Skeletal muscle tissue (tissue), 4 donors: ENCODE data around the gene ZNF746. TPM values are rescaled to one million over a fixed set of nuclear protein-coding genes. Genes with fewer than 3 reads are reported as not detected.
"Not testable (repeated sequence)": the region's sequence is repeated elsewhere in the genome, so short reads cannot be mapped to it uniquely, and the experiment has no call there.

Source experiments
- H3K27ac ChIP-seq: one replicate; pipeline ENCODE4 v1.7.0; 2013; ENCODE audit warnings: mild to moderate bottlenecking, low read depth, low read length, inconsistent platforms
- H3K27me3 ChIP-seq, 3 donors: one replicate each; pipeline ENCODE4 v1.7.0; 2013; ENCODE audit warnings: low read length in 3 of 3; ENCODE audit not compliant: control insufficient read depth in 3 of 3, insufficient read depth in 3 of 3
- H3K36me3 ChIP-seq, 3 donors: one replicate each; pipeline ENCODE4 v1.7.0; 2013; ENCODE audit warnings: low read length in 3 of 3; ENCODE audit not compliant: control insufficient read depth in 3 of 3, insufficient read depth in 3 of 3
- H3K4me1 ChIP-seq, 3 donors: one replicate each; pipeline ENCODE4 v1.7.0; 2013; ENCODE audit warnings: low read length in 3 of 3, mild to moderate bottlenecking in 3 of 3; ENCODE audit not compliant: control insufficient read depth in 3 of 3, insufficient read depth in 3 of 3
- H3K4me3 ChIP-seq, 3 donors: one replicate each; pipeline ENCODE4 v1.7.0; 2013; ENCODE audit warnings: low read length in 3 of 3
- H3K9ac ChIP-seq, 3 donors: one replicate each; pipeline ENCODE4 v1.7.0; 2013; ENCODE audit warnings: low read length in 3 of 3, mild to moderate bottlenecking in 3 of 3, moderate library complexity in 2 of 3, low read depth in 1 of 3
- H3K9me3 ChIP-seq, 3 donors: one replicate each; pipeline ENCODE4 v1.7.0; 2013; ENCODE audit warnings: low read length in 3 of 3; ENCODE audit not compliant: control insufficient read depth in 3 of 3
- total RNA-seq: library from RNA; depleted of rRNA; stranded (reverse); fragments of >200 nt; gene quantifications from one replicate; pipeline ENCODE4 v1.2.3, GENCODE V29; 2014
- donor health status: Osteomylitis.

The ZNF746 gene
- total RNA-seq, 1 donor from 2014 or later: 12.0 TPM

DNA sequence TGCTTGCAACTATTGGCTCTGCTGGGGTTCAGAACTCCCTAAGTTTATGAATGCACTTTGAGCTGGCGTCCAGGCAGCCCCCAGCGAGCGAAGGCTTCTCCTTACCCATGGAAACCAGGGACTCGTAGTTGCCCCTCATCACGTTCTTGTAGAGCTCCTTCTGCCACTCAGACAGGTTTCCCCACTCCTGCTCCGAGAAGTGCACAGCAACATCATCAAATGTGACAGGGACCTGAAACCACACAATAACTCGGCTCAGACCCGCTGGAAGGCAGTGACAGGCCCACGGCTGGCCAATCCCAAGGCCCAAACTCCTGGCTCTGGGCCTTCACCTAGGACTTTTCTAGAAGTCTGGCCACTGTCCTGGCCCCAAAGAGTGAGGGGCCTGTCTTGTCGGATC lies 43.6 kb downstream of the ZNF746 start:
- no peaks in the 10 kb centered on the region for H3K9me3 ChIP-seq
- H3K36me3 ChIP-seq: peaks cover 43 to 51% (median 47%) of the 10 kb centered on the region in 3 donors
- no peak overlapping the region for H3K27ac ChIP-seq
- H3K9ac ChIP-seq: no peak overlapping the region
- peaks cover 6 to 11% (median 6%) of the 10 kb centered on the region in 3 donors for H3K4me1 ChIP-seq
- H3K4me3 ChIP-seq: no peak overlapping the region
- H3K27me3 ChIP-seq: no peaks in the 10 kb centered on the region

DNA sequence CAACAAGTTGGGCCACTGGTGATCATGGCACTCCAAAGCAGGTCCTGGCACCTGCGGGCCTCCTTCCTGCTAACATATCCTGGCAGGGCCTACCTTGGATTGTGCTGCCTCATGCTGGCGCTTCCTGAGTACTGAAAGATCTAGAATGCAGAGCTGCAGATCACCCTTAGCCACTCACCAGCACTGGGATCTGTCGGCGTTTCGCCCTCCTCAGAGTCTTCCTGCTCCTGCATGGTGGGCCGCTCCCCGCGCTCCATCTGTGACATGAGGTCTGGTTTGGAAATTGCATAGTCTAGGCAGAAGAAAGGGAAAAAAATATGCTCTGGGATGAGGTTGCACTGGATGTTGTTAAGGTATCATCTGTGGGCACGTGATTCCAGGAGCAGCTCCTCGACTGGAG lies 46.8 kb downstream of the ZNF746 start:
- no peaks in the 10 kb centered on the region for H3K9me3 ChIP-seq
- no peaks in the 10 kb centered on the region for H3K4me1 ChIP-seq
- no peaks in the 10 kb centered on the region for H3K27me3 ChIP-seq
- no peak overlapping the region for H3K4me3 ChIP-seq
- H3K9ac ChIP-seq: no peak overlapping the region
- H3K27ac ChIP-seq: no peak overlapping the region
- peaks cover 55 to 66% (median 66%) of the 10 kb centered on the region in 3 donors for H3K36me3 ChIP-seq

DNA sequence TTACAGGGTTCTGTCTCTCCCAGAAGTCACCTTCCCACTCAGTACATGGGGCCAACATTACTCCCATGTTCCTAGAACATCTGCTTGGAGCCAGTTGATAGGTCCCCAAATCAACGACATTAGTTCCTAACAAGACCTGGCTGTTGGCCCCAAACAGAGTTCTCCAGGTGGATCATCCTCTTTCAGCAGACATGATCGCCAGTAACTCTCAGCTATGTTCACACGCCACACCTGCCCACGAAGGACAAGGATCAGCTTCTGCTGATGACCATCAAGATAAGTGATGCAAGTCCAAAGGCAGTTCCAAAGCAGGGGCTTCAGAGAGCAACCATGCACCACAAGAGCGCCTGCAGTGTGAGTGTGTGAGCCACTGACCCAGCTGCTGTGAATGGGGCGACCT lies 47.7 kb downstream of the ZNF746 start:
- Histone ChIP-seq H3K4me1 (no peaks in the 10 kb centered on the region), H3K4me3 (no peak overlapping the region), H3K27ac (no peak overlapping the region), H3K9me3 (no peaks in the 10 kb centered on the region), H3K9ac (no peak overlapping the region), H3K27me3 (no peaks in the 10 kb centered on the region), H3K36me3 (peaks cover 54 to 64% (median 61%) of the 10 kb centered on the region in 3 donors)

DNA sequence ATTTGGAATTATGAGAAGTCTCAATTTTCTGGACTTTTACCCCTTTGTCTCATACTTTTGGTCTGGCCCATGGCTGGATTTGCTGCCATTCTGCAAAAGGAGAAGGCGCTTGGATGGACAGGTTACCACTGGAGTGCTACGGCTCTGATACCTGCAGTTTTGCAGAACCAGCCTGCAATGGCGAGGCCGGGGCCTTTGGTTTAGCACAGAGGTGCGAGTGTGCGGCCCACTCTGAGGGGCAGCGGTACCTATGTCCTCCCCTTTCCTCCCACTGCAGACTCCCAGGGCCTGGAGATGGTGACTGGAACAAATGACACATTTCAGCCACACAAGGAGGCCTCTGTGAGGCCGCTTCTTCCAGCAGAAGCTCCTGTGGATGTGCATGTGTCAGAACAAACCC lies 48.6 kb downstream of the ZNF746 start:
- Histone ChIP-seq H3K9me3 (no peaks in the 10 kb centered on the region), H3K9ac (no peak overlapping the region), H3K36me3 (peaks cover 45 to 56% (median 52%) of the 10 kb centered on the region in 3 donors), H3K27ac (no peak overlapping the region), H3K4me1 (no peaks in the 10 kb centered on the region), H3K4me3 (no peak overlapping the region), H3K27me3 (no peaks in the 10 kb centered on the region)

DNA sequence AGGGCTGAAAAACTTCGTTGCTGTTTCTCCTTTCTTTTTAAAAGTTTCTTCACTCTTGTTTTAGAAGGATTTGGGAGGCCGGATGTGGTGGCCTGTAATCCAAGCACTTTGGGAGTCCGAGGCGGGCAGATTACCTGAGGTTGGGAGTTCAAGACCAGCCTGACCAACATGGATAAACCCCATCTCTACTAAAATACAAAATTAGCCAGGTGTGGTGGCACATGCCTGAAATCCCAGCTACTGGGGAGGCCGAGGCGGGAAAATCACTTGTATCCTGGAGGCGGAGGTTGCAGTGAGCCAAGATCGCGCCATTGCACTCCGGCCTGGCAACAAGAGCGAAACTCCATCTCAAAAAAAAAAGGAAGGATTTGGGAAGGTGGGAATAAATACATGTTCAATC lies 51.6 kb downstream of the ZNF746 start:
- not testable (repeated sequence) for H3K9me3 ChIP-seq, H3K27ac ChIP-seq, H3K9ac ChIP-seq, H3K27me3 ChIP-seq, H3K4me3 ChIP-seq, H3K4me1 ChIP-seq
- peaks cover 38 to 46% (median 41%) of the 10 kb centered on the region in 3 donors for H3K36me3 ChIP-seq

DNA sequence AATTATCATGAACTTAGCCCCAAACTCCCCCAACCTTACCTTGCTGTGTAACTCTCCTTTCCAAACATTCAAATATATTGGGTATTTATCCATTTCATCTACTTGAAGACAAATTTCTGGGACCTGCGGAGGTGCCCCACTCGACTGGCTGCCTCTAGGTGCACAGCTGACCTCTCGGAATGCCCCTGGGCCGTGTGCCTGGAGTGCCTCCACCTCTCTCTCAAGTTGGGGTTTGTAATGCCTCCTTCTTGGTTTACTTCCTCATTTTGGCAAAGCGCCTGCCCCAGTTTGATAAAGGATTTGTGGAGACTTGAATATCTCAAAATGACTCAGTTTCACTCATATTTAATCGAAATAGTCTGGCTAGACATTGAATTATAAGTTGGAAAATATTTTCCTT lies 53.3 kb downstream of the ZNF746 start:
- H3K9me3 ChIP-seq: no peaks in the 10 kb centered on the region
- peaks cover 22 to 29% (median 27%) of the 10 kb centered on the region in 3 donors for H3K36me3 ChIP-seq
- H3K27ac ChIP-seq: no peak overlapping the region
- no peaks in the 10 kb centered on the region for H3K27me3 ChIP-seq
- no peaks in the 10 kb centered on the region for H3K4me1 ChIP-seq
- H3K9ac ChIP-seq: no peak overlapping the region
- no peak overlapping the region for H3K4me3 ChIP-seq

DNA sequence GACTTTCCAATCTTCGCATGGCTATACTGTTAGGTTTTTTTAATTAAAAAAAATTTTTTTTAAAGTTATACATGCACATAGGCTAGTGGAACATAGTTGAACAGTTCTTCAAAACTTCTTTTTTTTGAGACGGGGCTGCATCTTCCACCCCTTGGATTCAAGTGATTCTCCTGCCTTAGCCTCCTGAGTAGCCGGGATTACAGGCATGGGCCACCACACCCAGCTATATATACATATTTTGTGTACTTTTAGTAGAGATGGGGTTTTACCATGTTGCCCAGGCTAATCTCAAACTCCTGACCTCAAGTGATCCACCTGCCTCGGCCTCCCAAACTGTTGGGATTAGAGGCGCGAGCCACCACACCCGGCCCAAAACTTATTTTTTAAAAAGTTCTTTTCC lies 54.1 kb downstream of the ZNF746 start:
- Histone ChIP-seq H3K27me3 (no peaks in the 10 kb centered on the region), H3K9me3 (no peaks in the 10 kb centered on the region)

DNA sequence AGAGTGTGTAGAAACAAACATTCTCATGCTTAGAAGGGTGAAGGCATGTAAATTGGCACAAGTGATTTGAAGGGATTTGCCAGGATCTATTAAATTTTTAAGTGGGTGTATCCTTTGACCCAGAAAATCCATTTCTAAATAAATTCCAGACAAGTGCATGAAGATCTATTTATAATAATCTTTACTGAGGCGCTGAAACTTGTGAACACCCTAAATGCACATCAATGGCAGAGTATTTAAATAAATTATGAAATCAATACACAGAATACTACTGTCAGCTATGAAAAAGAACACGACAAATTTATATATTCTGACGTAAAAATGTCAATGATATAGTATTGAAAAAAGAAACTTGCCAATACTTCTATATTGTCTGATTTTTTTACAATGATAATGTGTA lies 54.7 kb downstream of the ZNF746 start:
- Histone ChIP-seq H3K9me3 (no peaks in the 10 kb centered on the region), H3K36me3 (peaks cover 14 to 20% (median 19%) of the 10 kb centered on the region in 3 donors), H3K27me3 (no peaks in the 10 kb centered on the region), H3K4me3 (no peak overlapping the region), H3K27ac (no peak overlapping the region), H3K9ac (no peak overlapping the region), H3K4me1 (no peaks in the 10 kb centered on the region)

More for the DNA sequence above, 54.1 kb downstream of the ZNF746 start:
- no peaks in the 10 kb centered on the region for H3K4me1 ChIP-seq
- H3K4me3 ChIP-seq: no peak overlapping the region
- H3K9ac ChIP-seq: no peak overlapping the region
- no peak overlapping the region for H3K27ac ChIP-seq
- peaks cover 14 to 21% (median 19%) of the 10 kb centered on the region in 3 donors for H3K36me3 ChIP-seq

DNA sequence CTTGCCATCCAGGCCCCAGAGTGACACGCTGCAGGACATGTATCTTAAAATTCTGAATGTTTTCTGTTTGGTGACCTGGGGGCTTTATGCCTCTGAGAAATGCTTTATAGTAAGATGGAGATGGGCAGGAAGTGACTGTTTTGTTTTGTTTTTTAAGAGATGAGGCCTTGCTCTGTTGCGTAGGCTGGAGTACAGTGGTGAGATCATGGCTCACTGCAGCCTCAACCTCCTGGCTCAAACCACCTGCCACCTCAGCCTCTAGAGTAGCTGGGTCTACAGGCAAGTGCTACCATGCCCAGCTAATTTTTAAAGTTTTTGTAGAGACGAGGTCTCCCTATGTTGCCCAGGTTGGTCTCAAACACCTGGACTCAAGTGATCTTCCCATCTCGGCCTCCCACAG lies 57.4 kb downstream of the ZNF746 start:
- no peaks in the 10 kb centered on the region for H3K9me3 ChIP-seq
- H3K36me3 ChIP-seq: peaks cover 6 to 14% (median 12%) of the 10 kb centered on the region in 3 donors
- no peaks in the 10 kb centered on the region for H3K27me3 ChIP-seq
- H3K4me1 ChIP-seq: no peaks in the 10 kb centered on the region
- H3K27ac ChIP-seq: no peak overlapping the region
- no peak overlapping the region for H3K4me3 ChIP-seq
- H3K9ac ChIP-seq: no peak overlapping the region

DNA sequence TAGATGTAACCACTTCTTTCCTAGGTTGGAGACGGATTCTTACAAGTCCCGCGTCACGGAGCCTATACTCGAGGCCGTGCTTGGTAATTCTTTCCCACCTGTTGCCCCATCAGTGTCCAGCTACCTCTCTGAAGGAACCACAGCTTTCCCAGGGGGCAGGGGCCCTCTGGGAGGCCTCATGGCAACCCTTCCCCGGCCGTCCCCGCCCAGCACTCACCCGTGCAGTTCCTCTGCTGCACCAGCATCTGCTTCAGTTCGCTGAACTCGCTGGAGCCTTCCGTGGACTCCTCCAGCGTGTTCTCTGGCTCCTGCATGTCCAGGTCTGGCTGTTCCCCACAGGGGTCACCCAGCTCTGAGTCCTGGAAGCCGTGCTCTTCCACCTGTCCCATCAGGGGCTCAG lies 61.3 kb downstream of the ZNF746 start:
- Histone ChIP-seq H3K4me3 (no peak overlapping the region), H3K27me3 (no peaks in the 10 kb centered on the region), H3K9ac (no peak overlapping the region), H3K27ac (no peak overlapping the region), H3K36me3 (peaks cover 28 to 39% (median 34%) of the 10 kb centered on the region in 3 donors), H3K4me1 (no peaks in the 10 kb centered on the region), H3K9me3 (no peaks in the 10 kb centered on the region)

DNA sequence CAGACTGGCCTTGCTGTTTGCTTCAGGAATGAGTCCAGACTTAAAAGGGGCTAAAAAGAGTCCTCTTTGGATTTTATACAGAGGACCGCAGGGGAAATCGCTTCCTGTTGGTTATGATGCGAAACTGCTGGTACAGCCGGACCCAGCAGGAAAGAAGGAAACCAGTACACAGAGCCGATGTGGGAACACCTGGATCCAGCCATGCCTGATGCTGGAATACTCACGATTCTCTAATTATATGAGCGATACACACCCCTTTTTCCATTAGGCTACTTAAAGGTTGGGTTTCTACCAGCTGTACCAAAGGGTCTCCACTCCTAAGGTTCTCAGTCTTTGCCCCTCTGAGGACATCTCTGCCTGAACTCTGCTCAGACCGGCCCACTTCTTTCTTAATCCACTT lies 64.5 kb downstream of the ZNF746 start:
- no peaks in the 10 kb centered on the region for H3K4me1 ChIP-seq
- no peak overlapping the region for H3K9ac ChIP-seq
- peaks cover 33 to 40% (median 39%) of the 10 kb centered on the region in 3 donors for H3K36me3 ChIP-seq
- H3K27me3 ChIP-seq: no peaks in the 10 kb centered on the region
- H3K4me3 ChIP-seq: no peak overlapping the region
- no peaks in the 10 kb centered on the region for H3K9me3 ChIP-seq
- no peak overlapping the region for H3K27ac ChIP-seq
